AG04450 (cell line): ENCODE data around the gene HARS2. TPM values are rescaled to one million over a fixed set of nuclear protein-coding genes. Genes with fewer than 3 reads are reported as not detected.
"Not testable (repeated sequence)": the region's sequence is repeated elsewhere in the genome, so short reads cannot be mapped to it uniquely, and the experiment has no call there.

ENCODE experiments used
- CTCF ChIA-PET: fragments of 300-600, 350-600 bp; formaldehyde crosslinking; extraction: SDS; loops from one replicate; lab custom pipeline; 2022; ENCODE audit warnings: antibody characterized with exemption, inconsistent platforms; lab: Charles Lee
- POLR2A ChIA-PET: fragments of 350-600 bp; formaldehyde crosslinking; extraction: SDS; loops from one replicate; lab custom pipeline; 2021; ENCODE audit warnings: antibody characterized with exemption, inconsistent platforms; lab: Yijun Ruan, JAX
- DNase-seq: peaks from one replicate; pipeline ENCODE4 v3.0.0-alpha.2; 2011; ENCODE audit warnings: low read depth, low spot score
- H3K27ac ChIP-seq: one replicate; pipeline ENCODE4 v1.5.1; 2012; ENCODE audit warnings: low read depth, low read length, control low read depth
- H3K27me3 ChIP-seq: one replicate; pipeline ENCODE4 v1.6.0; 2012; ENCODE audit warnings: low read length; ENCODE audit not compliant: control insufficient read depth, insufficient read depth
- H3K4me3 ChIP-seq: 2 replicates; pipeline ENCODE4 v1.5.1; 2011; ENCODE audit warnings: mild to moderate bottlenecking, low read depth, low read length, control low read depth
- H3K9me3 ChIP-seq: 2 replicates; pipeline ENCODE4 v1.5.1; 2012; ENCODE audit warnings: low read length; ENCODE audit not compliant: control insufficient read depth, insufficient read depth
- polyA plus RNA-seq: library from polyadenylated mRNA; depleted of rRNA; stranded (reverse); fragments of >200 nt; gene quantifications from 2 replicates; pipeline ENCODE4 v1.2.3, GENCODE V29; 2011
- TF ChIP-seq, protein P1 (sequence below): IDR thresholded peaks from 2 replicates; pipeline ENCODE4 v1.5.1; 2011; ENCODE audit warnings: low read depth, low read length, control low read depth, inconsistent platforms

The HARS2 gene
- polyA plus RNA-seq, 1 experiment: 48.6 TPM

DNA sequence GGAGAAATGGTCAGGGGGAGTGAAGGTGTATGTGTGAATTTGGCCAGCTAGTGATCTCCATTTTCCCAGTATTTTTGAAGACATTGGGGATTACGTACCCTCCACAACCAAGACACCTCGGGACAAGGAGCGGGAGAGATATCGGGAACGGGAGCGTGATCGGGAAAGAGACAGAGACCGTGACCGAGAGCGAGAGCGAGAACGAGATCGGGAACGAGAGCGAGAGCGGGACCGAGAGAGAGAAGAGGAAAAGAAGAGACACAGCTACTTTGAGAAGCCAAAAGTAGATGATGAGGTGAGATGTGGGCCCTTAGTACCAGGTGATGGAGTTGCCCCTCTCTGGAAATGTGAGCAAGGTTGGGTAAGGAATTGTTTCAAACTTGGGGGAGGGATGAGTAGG is 32.4 kb upstream of the HARS2 start:
- Histone ChIP-seq H3K4me3 (no peak overlapping the region), H3K27ac (no peak overlapping the region), H3K9me3 (no peaks in the 10 kb centered on the region), H3K27me3 (no peaks in the 10 kb centered on the region)
- DNase-seq: no peak
- ChIA-PET CTCF (no interaction called here), POLR2A (interaction anchor here (0.6 kb wide), 1 partner anchor 11 kb away, joined by 3 read pairs; the partner anchor contains the start of genes IK and NDUFA2)
- TF ChIP-seq, protein P1, sequence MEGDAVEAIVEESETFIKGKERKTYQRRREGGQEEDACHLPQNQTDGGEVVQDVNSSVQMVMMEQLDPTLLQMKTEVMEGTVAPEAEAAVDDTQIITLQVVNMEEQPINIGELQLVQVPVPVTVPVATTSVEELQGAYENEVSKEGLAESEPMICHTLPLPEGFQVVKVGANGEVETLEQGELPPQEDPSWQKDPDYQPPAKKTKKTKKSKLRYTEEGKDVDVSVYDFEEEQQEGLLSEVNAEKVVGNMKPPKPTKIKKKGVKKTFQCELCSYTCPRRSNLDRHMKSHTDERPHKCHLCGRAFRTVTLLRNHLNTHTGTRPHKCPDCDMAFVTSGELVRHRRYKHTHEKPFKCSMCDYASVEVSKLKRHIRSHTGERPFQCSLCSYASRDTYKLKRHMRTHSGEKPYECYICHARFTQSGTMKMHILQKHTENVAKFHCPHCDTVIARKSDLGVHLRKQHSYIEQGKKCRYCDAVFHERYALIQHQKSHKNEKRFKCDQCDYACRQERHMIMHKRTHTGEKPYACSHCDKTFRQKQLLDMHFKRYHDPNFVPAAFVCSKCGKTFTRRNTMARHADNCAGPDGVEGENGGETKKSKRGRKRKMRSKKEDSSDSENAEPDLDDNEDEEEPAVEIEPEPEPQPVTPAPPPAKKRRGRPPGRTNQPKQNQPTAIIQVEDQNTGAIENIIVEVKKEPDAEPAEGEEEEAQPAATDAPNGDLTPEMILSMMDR: no peak

DNA sequence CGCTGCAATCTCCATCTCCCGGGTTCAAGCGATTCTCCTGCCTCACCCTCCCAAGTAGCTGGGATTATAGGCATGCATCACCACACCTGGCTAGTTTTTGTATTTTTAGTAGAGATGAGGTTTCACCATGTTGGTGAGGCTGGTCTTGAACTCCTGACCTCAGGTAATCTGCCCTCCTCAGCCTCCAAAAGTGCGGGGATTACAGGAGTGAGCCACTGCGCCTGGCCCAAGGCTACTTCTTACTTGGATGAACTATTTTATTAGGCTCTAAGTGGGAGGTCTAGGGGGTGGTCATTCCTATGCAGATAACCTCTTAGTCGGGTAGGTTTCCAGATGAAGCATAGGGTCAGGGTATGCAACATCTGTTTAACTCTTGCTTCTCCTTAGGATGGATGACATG is 30.9 kb upstream of the HARS2 start:
- CTCF ChIA-PET, H3K27ac ChIP-seq, H3K9me3 ChIP-seq, H3K4me3 ChIP-seq, H3K27me3 ChIP-seq, POLR2A ChIA-PET, DNase-seq: not testable (repeated sequence)

DNA sequence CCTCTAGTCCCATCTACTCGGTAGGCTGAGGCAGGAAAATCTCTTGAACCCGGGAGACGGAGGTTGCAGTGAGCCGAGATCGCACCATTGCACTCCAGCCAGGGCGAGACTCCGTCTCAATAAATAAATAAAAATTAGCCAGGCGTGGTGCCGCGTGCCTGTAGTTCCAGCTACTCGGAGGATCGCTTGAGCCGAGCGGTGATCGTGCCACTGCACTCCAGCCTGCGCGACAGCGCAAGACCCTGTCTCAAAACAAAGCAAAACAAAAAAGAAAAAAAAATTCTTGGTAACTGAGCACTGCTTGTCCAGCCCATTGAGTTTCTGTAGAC is 27.3 kb upstream of the HARS2 start:
- Histone ChIP-seq H3K9me3 (peaks cover 3% of the 10 kb centered on the region; the same call in 1 of the 2 replicates), H3K27ac (peak overlapping the region; percentile 92), H3K27me3 (no peaks in the 10 kb centered on the region), H3K4me3 (peak overlapping the region; percentile 95)
- TF ChIP-seq, protein P1: no peak
- ChIA-PET CTCF (interaction anchor here (2.2 kb wide), 1 partner anchor 291 kb away, joined by 6 read pairs; no protein-coding TSS in a partner anchor), POLR2A (interaction anchor here (0.5 to 2.1 kb wide), 4 partner anchors 16 to 117 kb away, joined by 3 to 11 read pairs (median 6); partner anchors contain the start of genes EIF4EBP3, HARS1, HARS2 and IK)
- DNase-seq: no peak

DNA sequence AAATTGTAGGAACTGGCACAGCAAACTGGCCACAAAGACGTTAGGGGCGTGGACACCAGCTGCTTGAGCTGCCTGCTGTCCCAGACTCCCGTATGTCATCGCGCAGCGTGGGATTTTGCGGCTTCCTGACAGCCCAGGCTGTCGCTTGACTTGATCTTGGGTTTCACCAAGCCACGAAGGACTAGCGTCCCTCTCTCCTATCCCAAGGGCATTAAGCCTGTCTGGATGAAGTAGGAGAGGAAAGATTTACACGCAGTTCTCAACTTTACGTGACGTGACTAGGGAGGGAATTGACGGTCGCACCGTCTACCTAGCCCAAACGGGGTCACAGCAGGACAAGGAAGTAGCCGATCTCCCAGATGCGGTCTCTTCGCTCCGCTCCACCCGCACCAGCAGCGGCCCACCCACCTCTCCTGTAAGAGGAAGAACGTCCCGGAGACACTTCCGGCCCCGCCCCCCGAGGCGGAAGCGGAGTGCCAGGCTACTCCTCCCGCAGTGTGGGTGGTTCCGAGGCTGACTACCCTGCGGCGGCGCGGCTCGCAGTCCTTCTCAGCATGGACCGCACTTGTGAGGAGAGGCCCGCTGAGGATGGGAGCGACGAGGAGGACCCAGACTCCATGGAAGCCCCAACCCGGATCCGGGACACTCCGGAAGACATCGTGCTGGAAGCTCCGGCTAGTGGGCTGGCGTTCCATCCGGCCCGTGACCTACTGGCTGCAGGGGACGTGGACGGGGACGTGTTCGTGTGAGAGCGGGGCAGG is 26.7 kb upstream of the HARS2 start, which contains the start of gene WDR55:
TSS of gene WDR55 (plus strand) at position 546 of the 761 bp plus-strand sequence. CDS start at position 555, 9 bp downstream.
- peak; percentile 70 for DNase-seq
- ChIA-PET POLR2A (interaction anchor here (1.5 to 2.1 kb wide), 3 partner anchors 17 to 117 kb away, joined by 6 to 11 read pairs (median 7); partner anchors contain the start of genes EIF4EBP3, HARS1, HARS2 and IK), CTCF (interaction anchor here (0.9 to 2.2 kb wide), 2 partner anchors 116 to 292 kb away, joined by 3 to 6 read pairs; no protein-coding TSS in a partner anchor)
- Histone ChIP-seq H3K9me3 (peaks cover 3% of the 10 kb centered on the region; the same call in 1 of the 2 replicates), H3K27me3 (no peaks in the 10 kb centered on the region), H3K4me3 (peak within 1 kb of the TSS; percentile 95), H3K27ac (peak within 1 kb of the TSS; percentile 92)
- TF ChIP-seq, protein P1: no peak

DNA sequence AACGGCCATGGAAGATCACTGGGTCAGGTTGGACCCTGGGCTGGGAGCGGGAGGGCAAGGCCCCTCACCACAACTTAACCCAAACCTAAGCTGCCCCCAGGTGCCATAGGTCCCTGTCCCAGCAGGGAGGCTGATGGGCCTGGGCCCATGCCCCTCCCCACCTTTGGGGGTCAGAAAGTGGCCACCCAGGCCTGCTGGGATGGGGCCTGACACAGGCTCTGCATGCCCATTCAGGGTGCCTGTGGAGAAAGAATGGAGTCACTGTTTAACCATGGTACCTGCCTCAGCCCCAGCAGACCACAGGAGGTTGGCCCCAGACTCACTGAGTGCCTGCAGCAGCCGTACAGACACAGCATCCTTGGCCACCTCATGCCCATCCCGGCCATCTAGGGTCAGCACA is 20.2 kb upstream of the HARS2 start:
- H3K27me3 ChIP-seq, H3K27ac ChIP-seq, POLR2A ChIA-PET, H3K9me3 ChIP-seq, CTCF ChIA-PET, H3K4me3 ChIP-seq, DNase-seq: not testable (repeated sequence)
